ENCODE measurements around the gene GPR15. TPM values are rescaled to one million over a fixed set of nuclear protein-coding genes. Genes with fewer than 3 reads are reported as not detected.

Gene GPR15
- total and polyA plus RNA-seq, 10 of the 15 experiments (the other 5 are each of a cell fraction or from before 2014, with no cell fraction given) = 70.7 to 150 (median 115) TPM

GRCh38 chr3:98536456-98537017 lies 4.8 kb downstream of the GPR15 start (continued):
- TF ChIP-seq MLLT1 (IDR thresholded peaks at IDR 0.05) = peak; percentile 91; the same call in 1 of the 2 replicates
- TF ChIP-seq NFIC (IDR thresholded peaks at IDR 0.05; ENCODE audit: low read depth, low read length) = peak; percentile 100
- TF ChIP-seq RCOR1 (conservative IDR thresholded peaks at IDR 0.05; ENCODE audit: low read depth, low read length) = no peak
- TF ChIP-seq BMI1 (IDR thresholded peaks at IDR 0.05; ENCODE audit: borderline replicate concordance) = peak; percentile 81; the same call in 1 of the 2 replicates
- no peak for TF ChIP-seq CBX5 (IDR thresholded peaks at IDR 0.05; ENCODE audit: low read depth)
- peak; percentile 79; the same call in 1 of the 2 replicates for TF ChIP-seq JUND (IDR thresholded peaks at IDR 0.05; ENCODE audit: low read depth, low read length)
- TF ChIP-seq PAX8 (IDR thresholded peaks at IDR 0.05) = no peak; the same call in 1 of the 2 replicates
- peak; percentile 95 for TF ChIP-seq MTA2 (IDR thresholded peaks at IDR 0.05; ENCODE audit: low read depth)
- peak; percentile 1; the same call in 1 of the 2 replicates for TF ChIP-seq RAD21 (IDR thresholded peaks at IDR 0.05; ENCODE audit: insufficient read depth, low read depth, low read length)
- TF ChIP-seq HSF1 (IDR thresholded peaks at IDR 0.05; ENCODE audit: low read depth, low read length) = no peak
- TF ChIP-seq YY1 (IDR thresholded peaks at IDR 0.05; ENCODE audit: low read depth, low read length) = peak; percentile 70
- peak in 1 of 2 experiments; percentile 63; a peak in 1 of 4 replicates for TF ChIP-seq SRF (IDR thresholded peaks at IDR 0.05; ENCODE audit: low read depth in 2 of 2, low read length in 2 of 2)
- peak; percentile 96 for TF ChIP-seq POU2F2 (IDR thresholded peaks at IDR 0.05; ENCODE audit: borderline replicate concordance, low read depth, low read length)
- no peak for TF ChIP-seq PBX3 (IDR thresholded peaks at IDR 0.05; ENCODE audit: insufficient replicate concordance, low read depth, low read length)
- no peak for TF ChIP-seq ZBTB11 (CRISPR knock-in tag; IDR thresholded peaks at IDR 0.05)
- no peak for TF ChIP-seq MAX (IDR thresholded peaks at IDR 0.05; ENCODE audit: low read depth, low read length)
- peak; percentile 66 for TF ChIP-seq EED (IDR thresholded peaks at IDR 0.05; ENCODE audit: low read depth)
- no peak for TF ChIP-seq NRF1 (conservative IDR thresholded peaks at IDR 0.05; ENCODE audit: low read depth, low read length)
- no peak for TF ChIP-seq ESRRA (IDR thresholded peaks at IDR 0.05; ENCODE audit: low read length)
- no peak for TF ChIP-seq HDGF (IDR thresholded peaks at IDR 0.05)
- no peak for TF ChIP-seq CTCF (IDR thresholded peaks at IDR 0.05 in 2 of 3, conservative IDR thresholded peaks at IDR 0.05 in 1 of 3; ENCODE audit: control insufficient read depth in 2 of 3, extremely low read depth in 1 of 3, insufficient read depth in 1 of 3, low read depth in 3 of 3, low read length in 3 of 3)

Data from GM12878 (cell line).